Metanephros (tissue), 2 donors: ENCODE results near the gene ZNF638. TPM values are rescaled to one million over a fixed set of nuclear protein-coding genes. Genes with fewer than 3 reads are reported as not detected.

ENCODE experiments used
- small RNA-seq: library from RNA; depleted of rRNA; stranded (forward); fragments of <200 nt; gene quantifications from one replicate; pipeline ENCODE3, GENCODE V24; 2014; ENCODE audit warnings: low replicate concordance
- total RNA-seq: library from RNA; depleted of rRNA; stranded (reverse); fragments of >200 nt; gene quantifications from one replicate; pipeline ENCODE4 v1.2.3, GENCODE V29; 2014

The ZNF638 gene, protein sequence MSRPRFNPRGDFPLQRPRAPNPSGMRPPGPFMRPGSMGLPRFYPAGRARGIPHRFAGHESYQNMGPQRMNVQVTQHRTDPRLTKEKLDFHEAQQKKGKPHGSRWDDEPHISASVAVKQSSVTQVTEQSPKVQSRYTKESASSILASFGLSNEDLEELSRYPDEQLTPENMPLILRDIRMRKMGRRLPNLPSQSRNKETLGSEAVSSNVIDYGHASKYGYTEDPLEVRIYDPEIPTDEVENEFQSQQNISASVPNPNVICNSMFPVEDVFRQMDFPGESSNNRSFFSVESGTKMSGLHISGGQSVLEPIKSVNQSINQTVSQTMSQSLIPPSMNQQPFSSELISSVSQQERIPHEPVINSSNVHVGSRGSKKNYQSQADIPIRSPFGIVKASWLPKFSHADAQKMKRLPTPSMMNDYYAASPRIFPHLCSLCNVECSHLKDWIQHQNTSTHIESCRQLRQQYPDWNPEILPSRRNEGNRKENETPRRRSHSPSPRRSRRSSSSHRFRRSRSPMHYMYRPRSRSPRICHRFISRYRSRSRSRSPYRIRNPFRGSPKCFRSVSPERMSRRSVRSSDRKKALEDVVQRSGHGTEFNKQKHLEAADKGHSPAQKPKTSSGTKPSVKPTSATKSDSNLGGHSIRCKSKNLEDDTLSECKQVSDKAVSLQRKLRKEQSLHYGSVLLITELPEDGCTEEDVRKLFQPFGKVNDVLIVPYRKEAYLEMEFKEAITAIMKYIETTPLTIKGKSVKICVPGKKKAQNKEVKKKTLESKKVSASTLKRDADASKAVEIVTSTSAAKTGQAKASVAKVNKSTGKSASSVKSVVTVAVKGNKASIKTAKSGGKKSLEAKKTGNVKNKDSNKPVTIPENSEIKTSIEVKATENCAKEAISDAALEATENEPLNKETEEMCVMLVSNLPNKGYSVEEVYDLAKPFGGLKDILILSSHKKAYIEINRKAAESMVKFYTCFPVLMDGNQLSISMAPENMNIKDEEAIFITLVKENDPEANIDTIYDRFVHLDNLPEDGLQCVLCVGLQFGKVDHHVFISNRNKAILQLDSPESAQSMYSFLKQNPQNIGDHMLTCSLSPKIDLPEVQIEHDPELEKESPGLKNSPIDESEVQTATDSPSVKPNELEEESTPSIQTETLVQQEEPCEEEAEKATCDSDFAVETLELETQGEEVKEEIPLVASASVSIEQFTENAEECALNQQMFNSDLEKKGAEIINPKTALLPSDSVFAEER (N-terminal part only)
- total RNA-seq = 200 TPM

DNA sequence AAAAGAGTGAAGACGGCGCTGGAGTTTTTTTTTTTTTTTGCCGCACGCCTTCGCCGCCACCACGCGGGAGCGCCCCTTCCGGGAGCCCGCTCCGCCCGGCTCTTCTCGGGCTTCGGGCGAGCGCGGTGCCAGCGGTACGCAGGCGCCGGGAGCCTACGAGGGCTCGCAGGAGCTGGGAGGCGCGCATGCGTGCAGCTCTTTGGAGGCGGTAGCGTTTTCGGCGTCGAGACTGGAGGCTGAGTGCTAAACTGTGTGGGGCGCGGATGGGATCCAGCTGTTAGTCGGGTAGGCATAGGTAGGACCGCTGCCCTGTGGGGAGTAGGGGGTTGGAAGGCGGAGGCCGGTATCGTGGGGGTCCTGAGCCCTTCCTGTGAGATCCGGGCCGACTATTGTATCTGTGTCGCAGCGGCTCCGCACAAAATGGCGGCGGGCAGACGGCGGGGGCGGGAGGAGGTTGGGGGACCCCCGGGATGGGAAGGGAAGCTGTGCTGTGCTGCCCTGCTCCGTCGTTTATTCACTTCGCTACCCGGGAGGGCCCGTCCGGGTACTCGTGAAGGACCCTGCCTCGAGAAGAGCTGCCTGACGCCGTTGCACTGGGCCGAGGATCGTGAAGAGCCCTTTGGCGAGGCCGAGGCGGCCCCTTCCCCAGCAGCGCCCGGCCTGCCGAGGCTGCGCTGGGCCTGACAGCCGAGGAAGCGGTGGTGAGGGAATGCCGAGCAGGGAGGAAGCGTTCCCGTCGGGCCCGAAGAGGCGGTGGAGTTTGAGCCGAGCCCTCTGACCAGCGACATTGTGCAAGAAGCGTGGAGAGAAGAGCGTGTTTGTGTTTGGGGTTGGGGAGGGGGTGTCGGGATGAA lies at the start of gene ZNF638:
TSS of gene ZNF638 (plus strand) at position 202 of the 854 bp plus-strand sequence. CDS start 17,173 bp downstream, outside the sequence.

DNA sequence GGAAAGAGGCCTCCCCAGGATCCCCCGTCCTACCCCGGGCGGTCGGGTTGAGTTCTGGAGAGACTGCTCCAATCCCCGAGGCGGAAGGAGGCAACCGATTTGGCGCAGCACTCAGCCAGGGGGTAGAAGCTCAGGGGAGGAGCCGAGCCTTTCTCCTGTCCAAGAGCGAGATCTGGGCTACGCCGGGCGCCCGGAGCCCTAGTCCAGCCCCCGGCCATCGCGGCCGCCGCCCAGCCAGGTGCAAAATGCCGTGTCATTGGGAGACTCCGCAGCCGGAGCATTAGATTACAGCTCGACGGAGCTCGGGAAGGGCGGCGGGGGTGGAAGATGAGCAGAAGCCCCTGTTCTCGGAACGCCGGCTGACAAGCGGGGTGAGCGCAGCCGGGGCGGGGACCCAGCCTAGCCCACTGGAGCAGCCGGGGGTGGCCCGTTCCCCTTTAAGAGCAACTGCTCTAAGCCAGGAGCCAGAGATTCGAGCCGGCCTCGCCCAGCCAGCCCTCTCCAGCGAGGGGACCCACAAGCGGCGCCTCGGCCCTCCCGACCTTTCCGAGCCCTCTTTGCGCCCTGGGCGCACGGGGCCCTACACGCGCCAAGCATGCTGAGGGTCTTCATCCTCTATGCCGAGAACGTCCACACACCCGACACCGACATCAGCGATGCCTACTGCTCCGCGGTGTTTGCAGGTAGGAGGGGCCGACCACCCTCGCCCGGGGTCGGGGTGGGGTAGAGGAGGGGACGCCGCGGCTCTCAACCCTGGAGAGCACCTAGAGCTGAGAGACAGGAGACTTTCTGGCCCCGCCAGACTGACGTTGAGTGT lies 122.0 kb downstream of the ZNF638 start, which contains the start of gene DYSF:
TSS of gene DYSF (plus strand) at position 158 of the 817 bp plus-strand sequence.

Small RNA genes lying within 50 kb of the gene (small RNA-seq; reads per million reads assigned to genes)
- gene RNU6-105P = not detected

Other genes with a start within 250 kb of the ZNF638 start
- gene MCEE, start 201.6 kb upstream of the ZNF638 start, total RNA-seq = 30.0 TPM
- gene MPHOSPH10, start 201.1 kb upstream of the ZNF638 start, total RNA-seq = 12.4 TPM
- gene PAIP2B, start 104.7 kb upstream of the ZNF638 start, total RNA-seq = 15.8 TPM
- gene DYSF, start 121.8 kb downstream of the ZNF638 start, total RNA-seq = 51.5 TPM